CD4-positive, alpha-beta T cell treated with Interleukin-17A for 4 hours (primary cell): ENCODE results near the gene CEBPA.

Source experiments
- DNase-seq: peaks from one replicate; pipeline ENCODE4 v3.0.0-alpha.2; 2020; ENCODE audit warnings: mixed read lengths

CEBPA gene

GRCh38 chr19:33286899-33287298 lies 15.4 kb downstream of the CEBPA start:
- DNase-seq: peak; percentile 13

GRCh38 chr19:33285441-33285927 lies 16.9 kb downstream of the CEBPA start:
- DNase-seq: no peak

- no peak for DNase-seq
Observed at GRCh38 chr19:33284756-33285155, 17.6 kb downstream of the CEBPA start.

GRCh38 chr19:33284146-33284643 lies 18.1 kb downstream of the CEBPA start:
- no peak for DNase-seq

GRCh38 chr19:33283589-33283988 lies 18.7 kb downstream of the CEBPA start:
- no peak for DNase-seq

- no peak for DNase-seq
Observed at GRCh38 chr19:33282036-33282671, 20.2 kb downstream of the CEBPA start.

- no peak for DNase-seq
Observed at GRCh38 chr19:33281296-33281926, 20.9 kb downstream of the CEBPA start.

GRCh38 chr19:33280351-33280921 lies 21.9 kb downstream of the CEBPA start:
- DNase-seq: no peak

- no peak for DNase-seq
Observed at GRCh38 chr19:33279430-33280350, 22.6 kb downstream of the CEBPA start.

- DNase-seq: no peak
Observed at GRCh38 chr19:33278403-33279269, 23.7 kb downstream of the CEBPA start.

- no peak for DNase-seq
Observed at GRCh38 chr19:33278023-33278402, 24.3 kb downstream of the CEBPA start.

- no peak for DNase-seq
Observed at GRCh38 chr19:33277434-33277833, 24.9 kb downstream of the CEBPA start.

GRCh38 chr19:33275933-33276619 lies 26.3 kb downstream of the CEBPA start:
- DNase-seq: no peak

- no peak for DNase-seq
Observed at GRCh38 chr19:33275559-33275932, 26.8 kb downstream of the CEBPA start.

- no peak for DNase-seq
Observed at GRCh38 chr19:33274663-33275558, 27.4 kb downstream of the CEBPA start.

- peak; percentile 31 for DNase-seq
Observed at GRCh38 chr19:33273881-33274662, 28.3 kb downstream of the CEBPA start.

GRCh38 chr19:33273065-33273736 lies 29.1 kb downstream of the CEBPA start:
- DNase-seq: no peak

- no peak for DNase-seq
Observed at GRCh38 chr19:33271246-33272021, 30.9 kb downstream of the CEBPA start.
